GM12891 (cell line): ENCODE results near the gene FBXO5.

Experiments used
- PAX5 ChIP-seq: IDR thresholded peaks from 2 replicates; pipeline ENCODE4 v1.6.1; 2011; ENCODE audit warnings: low read length, moderate library complexity, mild to moderate bottlenecking; ENCODE audit not compliant: insufficient read depth, severe bottlenecking
- POLR2AphosphoS5 ChIP-seq: IDR thresholded peaks from 2 replicates; pipeline ENCODE4 v1.6.1; 2011; ENCODE audit warnings: low read depth, low read length, control low read depth

- TF ChIP-seq PAX5 (no peak), POLR2AphosphoS5 (no peak)
Measured at GRCh38 chr6:152950240-152950639, 32.6 kb downstream of the FBXO5 start.
